Esophagus squamous epithelium (tissue), 4 donors: Measurements from ENCODE around the gene PAX6.

Experiments used
- CTCF ChIP-seq, 6 experiments: fragments of 450-650 bp in 4 of 6; fragments of 200-600 bp in 2 of 6; sonication (generic) in 2 of 6; IDR thresholded peaks; one replicate each; pipeline ENCODE4 v1.5.1; 2016 to 2019; ENCODE audit warnings: antibody characterized with exemption in 6 of 6, mild to moderate bottlenecking in 4 of 6, moderate library complexity in 4 of 6
- POLR2A ChIP-seq, 4 donors: fragments of 450-650 bp; IDR thresholded peaks; one replicate each; pipeline ENCODE4 v1.6.1; 2017; ENCODE audit warnings: antibody characterized with exemption in 4 of 4, mild to moderate bottlenecking in 4 of 4, moderate library complexity in 3 of 4

- TF ChIP-seq CTCF (IDR thresholded peaks at IDR 0.05): no peak
- no peak for TF ChIP-seq POLR2A (IDR thresholded peaks at IDR 0.05)
These were observed at the start of gene PAX6 for GRCh38 chr11:31810779-31811647.
